ENCODE data around the gene SLC49A4.

SLC49A4 gene

GRCh38 chr3:122862381-122862780 lies 67.5 kb downstream of the SLC49A4 start:
- no peak for DNase-seq

- DNase-seq = no peak
Measured at GRCh38 chr3:122864498-122864897, 69.6 kb downstream of the SLC49A4 start.

- DNase-seq = no peak
Measured at GRCh38 chr3:122868322-122868721, 73.5 kb downstream of the SLC49A4 start.

GRCh38 chr3:122873741-122874515 lies 79.1 kb downstream of the SLC49A4 start:
- no peak for DNase-seq

GRCh38 chr3:122875547-122876127 lies 80.8 kb downstream of the SLC49A4 start:
- no peak for DNase-seq

- DNase-seq = no peak
Measured at GRCh38 chr3:122880173-122880572, 85.3 kb downstream of the SLC49A4 start.

GRCh38 chr3:122880624-122881023 lies 85.8 kb downstream of the SLC49A4 start:
- no peak for DNase-seq

GRCh38 chr3:122882361-122882947 lies 87.6 kb downstream of the SLC49A4 start:
- no peak for DNase-seq

GRCh38 chr3:122886251-122886650 lies 91.4 kb downstream of the SLC49A4 start:
- DNase-seq = no peak

GRCh38 chr3:122886946-122887345 lies 92.1 kb downstream of the SLC49A4 start:
- DNase-seq = no peak

- peak; percentile 20 for DNase-seq
Measured at GRCh38 chr3:122890077-122890719, 95.3 kb downstream of the SLC49A4 start.

- no peak for DNase-seq
Measured at GRCh38 chr3:122890720-122891220, 95.9 kb downstream of the SLC49A4 start.

GRCh38 chr3:122892118-122892960 lies 97.5 kb downstream of the SLC49A4 start:
- DNase-seq = no peak

GRCh38 chr3:122893282-122893681 lies 98.4 kb downstream of the SLC49A4 start:
- DNase-seq = peak; percentile 36

GRCh38 chr3:122893754-122894668 lies 99.1 kb downstream of the SLC49A4 start:
- DNase-seq = peak; percentile 19

- DNase-seq = no peak
Measured at GRCh38 chr3:122898298-122898697, 103.4 kb downstream of the SLC49A4 start.

- DNase-seq = no peak
Measured at GRCh38 chr3:122902326-122902725, 107.5 kb downstream of the SLC49A4 start.

GRCh38 chr3:122903171-122903570 lies 108.3 kb downstream of the SLC49A4 start:
- no peak for DNase-seq

- no peak for DNase-seq
Measured at GRCh38 chr3:122907471-122907870, 112.6 kb downstream of the SLC49A4 start.

- no peak for DNase-seq
Measured at GRCh38 chr3:122908251-122908650, 113.4 kb downstream of the SLC49A4 start.

- no peak for DNase-seq
Measured at GRCh38 chr3:122911901-122912300, 117.0 kb downstream of the SLC49A4 start.
